Ovary (tissue), 9 donors: Measurements from ENCODE around the gene ETS1. TPM values are rescaled to one million over a fixed set of nuclear protein-coding genes. Genes with fewer than 3 reads are reported as not detected.

Experiments
- DNase-seq, 5 donors: peaks; one replicate each; pipeline ENCODE4 v3.0.0-alpha.2; 2019 to 2020
- H3K27ac ChIP-seq, 2 donors: fragments of 200-600 bp; one replicate each; pipeline versions ENCODE4 v1.5.1 to v1.8.0; 2019 to 2022
- H3K27me3 ChIP-seq: fragments of 200-600 bp; one replicate; pipeline ENCODE4 v1.8.0; 2022
- H3K36me3 ChIP-seq: fragments of 200-600 bp; sonication (generic); one replicate; pipeline ENCODE4 v1.5.1; 2019
- H3K4me1 ChIP-seq: one replicate; pipeline ENCODE4 v1.8.1; 2013; ENCODE audit warnings: mild to moderate bottlenecking, moderate library complexity; ENCODE audit not compliant: insufficient read depth
- H3K4me3 ChIP-seq: fragments of 200-600 bp; sonication (generic); one replicate; pipeline ENCODE4 v1.5.1; 2017
- H3K9me3 ChIP-seq, 2 donors: fragments of 200-600 bp in 1 of 2; sonication (generic) in 1 of 2; one replicate each; pipeline versions ENCODE4 v1.5.1 to v1.8.1; 2013 to 2019; ENCODE audit warnings: mild to moderate bottlenecking in 1 of 2, moderate library complexity in 1 of 2
- CTCF ChIP-seq, 3 donors: fragments of 450-650 bp in 2 of 3; fragments of 200-600 bp in 1 of 3; IDR thresholded peaks; one replicate each; pipeline versions ENCODE4 v1.5.1 to v1.8.0; 2016 to 2022; ENCODE audit warnings: antibody characterized with exemption in 3 of 3, mild to moderate bottlenecking in 1 of 3
- EP300 ChIP-seq: sonication (generic); formaldehyde crosslinking; IDR thresholded peaks from one replicate; pipeline ENCODE4 v1.6.1; 2017; ENCODE audit warnings: antibody characterized with exemption
- POLR2A ChIP-seq: fragments of 450-650 bp; IDR thresholded peaks from one replicate; pipeline ENCODE4 v1.6.1; 2017; ENCODE audit warnings: antibody characterized with exemption, mild to moderate bottlenecking, moderate library complexity
- WGBS, 3 donors: extraction: QIAGEN DNeasy Blood & Tissue Kit in 1 of 3; methylation state at CpG; one replicate each; pipeline versions ENCODE4 v1.1.5 to v1.1.7; 2013 to 2017; 5-methylcytosine and 5-hydroxymethylcytosine counted together
- intact Hi-C, 4 donors: fragments of 100-400 bp; cut with DNase I; formaldehyde crosslinking; loops; one replicate each; pipeline versions ENCODE4 v1.11.0 to v1.15.1; 2022 to 2023
- polyA plus RNA-seq, 2 donors: library from polyadenylated mRNA; stranded (reverse); fragments of 200-250 nt in 1 of 2; fragments of 350-450 nt in 1 of 2; fragmentation: Illumina TruSeq in 1 of 2; extraction: RNeasy Lipid Tissue Mini Kit (QIAGEN cat#74804) in 1 of 2; gene quantifications; one replicate each; pipeline ENCODE4 v1.2.3, GENCODE V29; 2013 to 2014
- total RNA-seq, 7 donors: library from RNA; depleted of rRNA in 2 of 7; stranded (reverse); fragments of >200 nt in 2 of 7; fragmentation: NEBNext Ultra II Directional in 3 of 7; extraction: Animal tissue kit (Norgen Biotek cat#: 25700) in 3 of 7; gene quantifications; one replicate each; pipeline versions ENCODE4 v1.1.0 to v1.2.4, GENCODE V29; 2016 to 2023
- donor health status: DM: no; HTN: no; CAD: no; lungs with moderate emphysema.
- donor health status: DM: no; HTN: no; CAD: no.
- donor health status: Bipolar disorder and iron deficiency.
- donor health status: DM: yes; HTN: yes; CAD: no.
- donor health status: DM: no; HTN: no; CAD: no.
- donor health status: DM: yes; HTN: yes; CAD: no.

The ETS1 gene
- total and polyA plus RNA-seq, 9 donors: 24.4 to 68.0 (median 40.4) TPM

GRCh38 chr11:128565881-128566280 is 21.5 kb downstream of the ETS1 start:
- no peak for DNase-seq
- Histone ChIP-seq H3K9me3 (no peaks in the 10 kb centered on the region), H3K4me3 (no peak overlapping the region), H3K4me1 (no peaks in the 10 kb centered on the region), H3K27ac (no peak overlapping the region), H3K27me3 (no peaks in the 10 kb centered on the region), H3K36me3 (no peaks in the 10 kb centered on the region)
- TF ChIP-seq CTCF (IDR thresholded peaks at IDR 0.05): no peak
- TF ChIP-seq EP300: no peak
- intact Hi-C loops: loop anchor here in 1 of 4 donors (10.0 kb wide), 1 partner anchor 271 kb away; no protein-coding TSS in a partner anchor
- WGBS, 3 donors: 62 to 74% (median 69%) methylated on average over 5 of the region's 5 CpGs

DNA sequence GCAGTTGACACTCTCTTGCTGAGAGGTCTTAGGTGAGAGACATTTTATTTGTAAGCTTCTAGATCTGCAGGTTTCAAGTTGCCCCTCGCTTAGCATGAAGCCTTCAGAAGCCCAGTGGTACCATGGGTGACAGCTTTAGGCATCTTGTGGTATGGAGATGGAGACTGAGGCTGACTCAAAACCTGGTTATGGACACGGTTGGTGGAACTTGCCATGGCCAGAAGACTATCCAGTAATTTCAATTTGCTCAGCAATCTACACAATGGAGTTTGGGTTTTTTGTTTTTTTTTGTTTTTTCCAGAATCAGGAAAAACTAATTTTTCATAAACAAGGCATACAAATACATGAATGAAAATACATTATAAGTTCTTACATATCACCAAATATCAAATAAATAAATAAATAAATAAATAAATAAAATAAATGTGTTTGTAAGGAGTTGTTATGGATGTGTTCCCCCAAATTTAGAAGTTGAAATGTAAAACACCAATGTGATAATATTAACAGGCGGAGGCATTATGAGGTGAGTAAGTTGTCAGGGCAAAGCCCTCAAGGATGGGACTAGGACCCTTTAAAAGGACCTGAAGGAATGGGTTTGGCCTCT is 22.6 kb downstream of the ETS1 start:
- H3K9me3 ChIP-seq: no peaks in the 10 kb centered on the region
- 92 to 98% (median 95%) methylated on average over 3 of the region's 3 CpGs for WGBS, 3 donors
- no peak overlapping the region for H3K4me3 ChIP-seq
- DNase-seq: no peak
- no peaks in the 10 kb centered on the region for H3K4me1 ChIP-seq
- intact Hi-C loops: loop anchor here in 1 of 4 donors (10.0 kb wide), 1 partner anchor 270 kb away; no protein-coding TSS in a partner anchor
- H3K27me3 ChIP-seq: no peaks in the 10 kb centered on the region
- no peak overlapping the region for H3K27ac ChIP-seq
- H3K36me3 ChIP-seq: no peaks in the 10 kb centered on the region
- no peak for TF ChIP-seq POLR2A
- no peak for TF ChIP-seq EP300
- no peak for TF ChIP-seq CTCF (IDR thresholded peaks at IDR 0.05)

- no peak for TF ChIP-seq CTCF (IDR thresholded peaks at IDR 0.05)
- no peak for TF ChIP-seq POLR2A
- no peak for TF ChIP-seq EP300
- 81 to 84% (median 83%) methylated on average over 11 of the region's 11 CpGs for WGBS, 3 donors
- intact Hi-C loops: loop anchor here in 1 of 4 donors (10.0 kb wide), 1 partner anchor 269 kb away; no protein-coding TSS in a partner anchor
- H3K27me3 ChIP-seq: no peaks in the 10 kb centered on the region
- no peak overlapping the region for H3K27ac ChIP-seq
- DNase-seq: no peak
- H3K4me1 ChIP-seq: no peaks in the 10 kb centered on the region
- no peaks in the 10 kb centered on the region for H3K36me3 ChIP-seq
- no peaks in the 10 kb centered on the region for H3K9me3 ChIP-seq
- no peak overlapping the region for H3K4me3 ChIP-seq
Measured at GRCh38 chr11:128563942-128564641, 23.3 kb downstream of the ETS1 start.

GRCh38 chr11:128563308-128563707 is 24.1 kb downstream of the ETS1 start:
- intact Hi-C loops: loop anchor here in 1 of 4 donors (10.0 kb wide), 1 partner anchor 269 kb away; no protein-coding TSS in a partner anchor
- 74 to 79% (median 76%) methylated on average over 5 of the region's 5 CpGs for WGBS, 3 donors
- H3K27ac ChIP-seq: no peak overlapping the region
- H3K36me3 ChIP-seq: no peaks in the 10 kb centered on the region
- no peak for DNase-seq
- H3K9me3 ChIP-seq: no peaks in the 10 kb centered on the region
- no peak for TF ChIP-seq EP300
- TF ChIP-seq CTCF (IDR thresholded peaks at IDR 0.05): no peak
- no peak for TF ChIP-seq POLR2A
- H3K27me3 ChIP-seq: no peaks in the 10 kb centered on the region
- no peak overlapping the region for H3K4me3 ChIP-seq
- no peaks in the 10 kb centered on the region for H3K4me1 ChIP-seq
